ENCODE measurements around the gene TPSB2. TPM values are rescaled to one million over a fixed set of nuclear protein-coding genes. Genes with fewer than 3 reads are reported as not detected.

Gene TPSB2
- polyA plus RNA-seq, 2 donors = 5.7 to 37.8 TPM

- H3K4me3 ChIP-seq (ENCODE audit: low read depth in 1 of 2, low read length in 2 of 2) = no peak overlapping the region
- no peak overlapping the region for H3K27ac ChIP-seq (ENCODE audit: low read depth in 2 of 2, low read length in 1 of 2)
- peaks cover 2 to 8% of the 10 kb centered on the region in 2 donors for H3K4me1 ChIP-seq (ENCODE audit: control insufficient read depth in 2 of 2, insufficient read depth in 2 of 2, low read length in 1 of 2)
- WGBS, 2 donors = 81 to 86% methylated on average over 32 of the region's 32 CpGs
- no peaks in the 10 kb centered on the region for H3K36me3 ChIP-seq (ENCODE audit: control insufficient read depth in 2 of 2, insufficient read depth in 2 of 2, low read length in 1 of 2)
- peaks cover 0 to 4% of the 10 kb centered on the region in 2 donors for H3K9me3 ChIP-seq (ENCODE audit: control insufficient read depth in 2 of 2, insufficient read depth in 1 of 2, low read depth in 1 of 2, low read length in 1 of 2)
- H3K27me3 ChIP-seq (ENCODE audit: control insufficient read depth in 1 of 2, insufficient read depth in 2 of 2, low read length in 2 of 2) = peaks cover 0 to 5% of the 10 kb centered on the region in 2 donors
These were observed 32.3 kb upstream of the TPSB2 start for GRCh38 chr16:1262210-1262845.

- WGBS, 2 donors = 9 to 12% methylated on average over 46 to 47 of the region's 47 CpGs
- peaks cover 0 to 5% of the 10 kb centered on the region in 2 donors for H3K27me3 ChIP-seq (ENCODE audit: control insufficient read depth in 1 of 2, insufficient read depth in 2 of 2, low read length in 2 of 2)
- no peak overlapping the region for H3K4me3 ChIP-seq (ENCODE audit: low read depth in 1 of 2, low read length in 2 of 2)
- no peak overlapping the region for H3K27ac ChIP-seq (ENCODE audit: low read depth in 2 of 2, low read length in 1 of 2)
- no peaks in the 10 kb centered on the region for H3K36me3 ChIP-seq (ENCODE audit: control insufficient read depth in 2 of 2, insufficient read depth in 2 of 2, low read length in 1 of 2)
- peaks cover 2 to 8% of the 10 kb centered on the region in 2 donors for H3K4me1 ChIP-seq (ENCODE audit: control insufficient read depth in 2 of 2, insufficient read depth in 2 of 2, low read length in 1 of 2)
- H3K9me3 ChIP-seq (ENCODE audit: control insufficient read depth in 2 of 2, insufficient read depth in 1 of 2, low read depth in 1 of 2, low read length in 1 of 2) = peaks cover 0 to 4% of the 10 kb centered on the region in 2 donors
These were observed 31.3 kb upstream of the TPSB2 start for GRCh38 chr16:1261131-1261892.

DNA sequence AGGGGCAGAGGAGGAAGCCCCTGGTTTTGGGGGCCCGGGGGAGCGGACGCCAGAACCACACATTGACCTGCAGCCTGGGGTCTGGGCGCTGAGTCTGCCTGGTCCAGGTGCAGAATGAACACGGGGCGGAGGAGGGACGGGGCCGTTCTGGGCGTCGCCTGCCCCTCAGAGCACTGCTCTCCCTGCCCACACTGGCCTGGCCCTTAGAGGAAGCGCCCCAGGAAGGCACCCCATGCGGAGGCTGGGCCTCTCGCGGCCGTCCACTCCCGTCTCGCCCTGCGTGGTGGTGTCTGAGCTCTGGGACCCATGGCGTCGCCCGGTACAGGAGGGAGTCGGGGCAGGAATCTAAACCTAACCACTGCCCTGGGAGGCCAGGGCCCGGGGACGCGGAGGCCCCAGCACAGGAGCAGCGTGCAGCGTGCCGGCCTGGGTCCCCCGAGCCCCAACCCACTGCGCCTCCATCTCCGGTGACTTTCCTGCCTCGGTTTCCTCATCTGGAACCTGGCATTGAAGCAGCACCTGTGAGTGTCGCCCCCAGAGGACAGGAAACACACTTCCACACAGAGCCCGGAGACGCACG, 30.2 kb upstream of the TPSB2 start:
- WGBS, 2 donors = 68 to 72% methylated on average over 36 of the region's 36 CpGs
- peaks cover 2 to 8% of the 10 kb centered on the region in 2 donors for H3K4me1 ChIP-seq (ENCODE audit: control insufficient read depth in 2 of 2, insufficient read depth in 2 of 2, low read length in 1 of 2)
- H3K4me3 ChIP-seq (ENCODE audit: low read depth in 1 of 2, low read length in 2 of 2) = no peak overlapping the region
- no peak overlapping the region for H3K27ac ChIP-seq (ENCODE audit: low read depth in 2 of 2, low read length in 1 of 2)
- peaks cover 0 to 5% of the 10 kb centered on the region in 2 donors for H3K27me3 ChIP-seq (ENCODE audit: control insufficient read depth in 1 of 2, insufficient read depth in 2 of 2, low read length in 2 of 2)
- H3K9me3 ChIP-seq (ENCODE audit: control insufficient read depth in 2 of 2, insufficient read depth in 1 of 2, low read depth in 1 of 2, low read length in 1 of 2) = peaks cover 0 to 4% of the 10 kb centered on the region in 2 donors
- no peaks in the 10 kb centered on the region for H3K36me3 ChIP-seq (ENCODE audit: control insufficient read depth in 2 of 2, insufficient read depth in 2 of 2, low read length in 1 of 2)

DNA sequence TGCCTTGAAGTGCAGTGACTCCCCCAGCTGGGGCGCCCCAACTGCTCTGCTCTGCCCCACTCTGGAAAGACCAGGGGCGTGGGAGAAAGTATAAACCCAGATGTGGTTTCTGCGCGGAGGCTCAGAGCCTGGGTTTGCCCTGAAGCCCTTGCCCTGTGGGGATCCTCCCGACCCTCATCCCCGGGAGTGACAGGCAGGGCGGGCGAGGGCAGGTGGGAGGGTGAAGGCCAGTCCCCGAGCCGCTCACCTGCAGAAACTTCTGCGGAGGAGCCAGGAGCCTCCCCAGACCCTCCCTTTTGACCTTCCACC, 29.7 kb upstream of the TPSB2 start:
- H3K4me1 ChIP-seq (ENCODE audit: control insufficient read depth in 2 of 2, insufficient read depth in 2 of 2, low read length in 1 of 2) = peaks cover 2 to 8% of the 10 kb centered on the region in 2 donors
- H3K9me3 ChIP-seq (ENCODE audit: control insufficient read depth in 2 of 2, insufficient read depth in 1 of 2, low read depth in 1 of 2, low read length in 1 of 2) = peaks cover 0 to under 1% of the 10 kb centered on the region in 2 donors
- no peaks in the 10 kb centered on the region for H3K36me3 ChIP-seq (ENCODE audit: control insufficient read depth in 2 of 2, insufficient read depth in 2 of 2, low read length in 1 of 2)
- WGBS, 2 donors = 23 to 33% methylated on average over 10 to 11 of the region's 11 CpGs
- peaks cover 0 to 5% of the 10 kb centered on the region in 2 donors for H3K27me3 ChIP-seq (ENCODE audit: control insufficient read depth in 1 of 2, insufficient read depth in 2 of 2, low read length in 2 of 2)
- no peak overlapping the region for H3K4me3 ChIP-seq (ENCODE audit: low read depth in 1 of 2, low read length in 2 of 2)
- H3K27ac ChIP-seq (ENCODE audit: low read depth in 2 of 2, low read length in 1 of 2) = no peak overlapping the region

- Histone ChIP-seq H3K4me1 (ENCODE audit: control insufficient read depth in 2 of 2, insufficient read depth in 2 of 2, low read length in 1 of 2) (peaks cover 2 to 5% of the 10 kb centered on the region in 2 donors), H3K27ac (ENCODE audit: low read depth in 2 of 2, low read length in 1 of 2) (no peak overlapping the region), H3K9me3 (ENCODE audit: control insufficient read depth in 2 of 2, insufficient read depth in 1 of 2, low read depth in 1 of 2, low read length in 1 of 2) (no peaks in the 10 kb centered on the region), H3K27me3 (ENCODE audit: control insufficient read depth in 1 of 2, insufficient read depth in 2 of 2, low read length in 2 of 2) (peaks cover 0 to 5% of the 10 kb centered on the region in 2 donors), H3K4me3 (ENCODE audit: low read depth in 1 of 2, low read length in 2 of 2) (peak overlapping the region; percentile 3 to 25), H3K36me3 (ENCODE audit: control insufficient read depth in 2 of 2, insufficient read depth in 2 of 2, low read length in 1 of 2) (no peaks in the 10 kb centered on the region)
- WGBS, 2 donors = 6 to 10% methylated on average over 35 to 42 of the region's 42 CpGs
These were observed 29.1 kb upstream of the TPSB2 start for GRCh38 chr16:1258906-1259759.

DNA sequence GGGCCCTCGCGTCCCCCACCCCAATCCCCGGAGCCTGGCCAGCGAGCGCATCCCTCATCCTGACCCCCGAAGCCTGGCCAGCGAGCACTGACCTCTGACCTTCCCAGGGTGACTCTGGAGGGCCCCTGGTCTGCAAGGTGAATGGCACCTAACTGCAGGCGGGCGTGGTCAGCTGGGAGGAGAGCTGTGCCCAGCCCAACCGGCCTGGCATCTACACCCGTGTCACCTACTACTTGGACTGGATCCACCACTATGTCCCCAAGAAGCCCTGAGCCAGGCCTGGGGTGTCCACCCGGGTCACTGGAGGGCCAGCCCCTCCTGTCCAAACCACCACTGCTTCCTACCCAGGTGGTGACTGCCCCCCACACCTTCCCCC, 28.2 kb upstream of the TPSB2 start:
- H3K9me3 ChIP-seq (ENCODE audit: control insufficient read depth in 2 of 2, insufficient read depth in 1 of 2, low read depth in 1 of 2, low read length in 1 of 2) = no peaks in the 10 kb centered on the region
- H3K36me3 ChIP-seq (ENCODE audit: control insufficient read depth in 2 of 2, insufficient read depth in 2 of 2, low read length in 1 of 2) = no peaks in the 10 kb centered on the region
- no peak overlapping the region for H3K4me3 ChIP-seq (ENCODE audit: low read depth in 1 of 2, low read length in 2 of 2)
- H3K27me3 ChIP-seq (ENCODE audit: control insufficient read depth in 1 of 2, insufficient read depth in 2 of 2, low read length in 2 of 2) = peaks cover 0 to 5% of the 10 kb centered on the region in 2 donors
- no peak overlapping the region for H3K27ac ChIP-seq (ENCODE audit: low read depth in 2 of 2, low read length in 1 of 2)
- peaks cover 2 to 5% of the 10 kb centered on the region in 2 donors for H3K4me1 ChIP-seq (ENCODE audit: control insufficient read depth in 2 of 2, insufficient read depth in 2 of 2, low read length in 1 of 2)
- 58 to 66% methylated on average over 12 of the region's 12 CpGs for WGBS, 2 donors

DNA sequence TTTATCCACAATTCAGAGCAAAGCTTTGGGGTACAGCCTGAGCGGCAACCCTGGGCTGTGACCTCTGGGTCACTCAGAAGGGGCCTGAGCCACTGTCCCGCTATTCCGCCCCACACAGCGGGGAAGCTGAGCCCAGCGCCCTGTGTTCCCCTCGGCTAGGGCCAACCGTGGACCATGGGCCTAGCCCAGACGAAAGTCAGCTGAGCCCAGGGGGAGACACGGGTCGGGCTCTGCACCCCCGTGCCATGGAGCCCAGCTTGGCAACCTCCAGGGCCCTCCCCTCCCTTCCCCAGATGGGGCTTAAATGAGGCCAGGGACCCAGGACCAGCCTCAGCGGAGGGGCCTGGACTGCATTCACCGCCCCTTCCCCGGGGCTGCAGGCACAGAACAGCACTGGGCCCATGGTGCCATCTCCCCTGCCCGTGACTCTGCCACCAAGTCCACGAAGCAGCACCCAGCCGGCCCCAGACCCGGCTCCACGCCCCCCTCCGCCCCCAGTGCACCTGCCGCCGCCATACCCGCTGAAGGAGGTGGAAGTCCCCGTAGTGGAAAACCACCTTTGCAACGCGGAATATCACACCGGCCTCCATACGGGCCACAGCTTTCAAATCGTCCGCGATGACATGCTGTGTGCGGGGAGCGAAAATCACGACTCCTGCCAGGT, 27.7 kb upstream of the TPSB2 start:
- Histone ChIP-seq H3K4me3 (ENCODE audit: low read depth in 1 of 2, low read length in 2 of 2) (no peak overlapping the region), H3K36me3 (ENCODE audit: control insufficient read depth in 2 of 2, insufficient read depth in 2 of 2, low read length in 1 of 2) (no peaks in the 10 kb centered on the region), H3K4me1 (ENCODE audit: control insufficient read depth in 2 of 2, insufficient read depth in 2 of 2, low read length in 1 of 2) (peaks cover 2 to 5% of the 10 kb centered on the region in 2 donors), H3K9me3 (ENCODE audit: control insufficient read depth in 2 of 2, insufficient read depth in 1 of 2, low read depth in 1 of 2, low read length in 1 of 2) (no peaks in the 10 kb centered on the region), H3K27me3 (ENCODE audit: control insufficient read depth in 1 of 2, insufficient read depth in 2 of 2, low read length in 2 of 2) (peaks cover 0 to 5% of the 10 kb centered on the region in 2 donors), H3K27ac (ENCODE audit: low read depth in 2 of 2, low read length in 1 of 2) (no peak overlapping the region)
- WGBS, 2 donors = 66 to 72% methylated on average over 34 of the region's 34 CpGs

- Histone ChIP-seq H3K27ac (ENCODE audit: low read depth in 2 of 2, low read length in 1 of 2) (no peak overlapping the region), H3K9me3 (ENCODE audit: control insufficient read depth in 2 of 2, insufficient read depth in 1 of 2, low read depth in 1 of 2, low read length in 1 of 2) (no peaks in the 10 kb centered on the region), H3K4me3 (ENCODE audit: low read depth in 1 of 2, low read length in 2 of 2) (no peak overlapping the region), H3K27me3 (ENCODE audit: control insufficient read depth in 1 of 2, insufficient read depth in 2 of 2, low read length in 2 of 2) (peaks cover 0 to 5% of the 10 kb centered on the region in 2 donors), H3K36me3 (ENCODE audit: control insufficient read depth in 2 of 2, insufficient read depth in 2 of 2, low read length in 1 of 2) (no peaks in the 10 kb centered on the region), H3K4me1 (ENCODE audit: control insufficient read depth in 2 of 2, insufficient read depth in 2 of 2, low read length in 1 of 2) (peaks cover 2 to 5% of the 10 kb centered on the region in 2 donors)
- 74 to 79% methylated on average over 22 of the region's 22 CpGs for WGBS, 2 donors
These were observed 26.9 kb upstream of the TPSB2 start for GRCh38 chr16:1256874-1257322.

Measured in esophagus (tissue), 2 donors.